GM13977 (cell line): Measurements from ENCODE around the gene CPAMD8.

Experiments
- DNase-seq: peaks from one replicate; pipeline ENCODE4 v3.0.0; 2012; ENCODE audit warnings: low spot score
- in situ Hi-C: fragments of 300-500 bp; cut with MboI; formaldehyde crosslinking; loops from one replicate; pipeline ENCODE4 v1.12.0; 2022; ENCODE audit warnings: low sequenced_read_pairs, low pct_unique_long_range_greater_than_20kb, mixed read lengths, inconsistent platforms; ENCODE audit not compliant: unreplicated experiment
- TF ChIP-seq, protein P1 (sequence below): IDR thresholded peaks from 2 replicates; pipeline ENCODE4 v1.5.1; 2012; ENCODE audit warnings: mild to moderate bottlenecking, control low read depth; ENCODE audit not compliant: insufficient read depth; ENCODE audit errors: extremely low read depth, missing control alignments

The CPAMD8 gene

DNA sequence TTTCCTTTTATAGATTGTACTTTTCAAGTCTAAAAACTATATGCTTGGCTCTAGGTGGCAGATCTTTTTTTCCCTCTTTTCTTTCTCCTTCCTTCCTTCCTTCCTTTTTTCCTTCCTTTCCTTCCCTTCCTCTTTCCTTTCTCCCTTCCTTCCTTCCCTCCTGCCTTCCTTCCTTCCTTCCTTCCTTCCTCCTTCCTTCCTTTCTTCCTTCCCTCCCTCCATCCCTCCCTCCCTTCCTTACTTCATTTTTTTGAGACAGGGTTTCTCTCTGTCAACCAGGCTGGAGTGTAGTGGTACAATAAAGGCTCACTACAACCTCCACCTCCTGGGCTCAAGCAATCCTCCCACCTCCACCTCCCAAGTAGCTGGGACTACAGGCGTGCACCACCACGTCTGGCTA, 89.7 kb downstream of the CPAMD8 start:
- DNase-seq, result no peak
- in situ Hi-C loops, result no loop called here
- TF ChIP-seq, protein P1, sequence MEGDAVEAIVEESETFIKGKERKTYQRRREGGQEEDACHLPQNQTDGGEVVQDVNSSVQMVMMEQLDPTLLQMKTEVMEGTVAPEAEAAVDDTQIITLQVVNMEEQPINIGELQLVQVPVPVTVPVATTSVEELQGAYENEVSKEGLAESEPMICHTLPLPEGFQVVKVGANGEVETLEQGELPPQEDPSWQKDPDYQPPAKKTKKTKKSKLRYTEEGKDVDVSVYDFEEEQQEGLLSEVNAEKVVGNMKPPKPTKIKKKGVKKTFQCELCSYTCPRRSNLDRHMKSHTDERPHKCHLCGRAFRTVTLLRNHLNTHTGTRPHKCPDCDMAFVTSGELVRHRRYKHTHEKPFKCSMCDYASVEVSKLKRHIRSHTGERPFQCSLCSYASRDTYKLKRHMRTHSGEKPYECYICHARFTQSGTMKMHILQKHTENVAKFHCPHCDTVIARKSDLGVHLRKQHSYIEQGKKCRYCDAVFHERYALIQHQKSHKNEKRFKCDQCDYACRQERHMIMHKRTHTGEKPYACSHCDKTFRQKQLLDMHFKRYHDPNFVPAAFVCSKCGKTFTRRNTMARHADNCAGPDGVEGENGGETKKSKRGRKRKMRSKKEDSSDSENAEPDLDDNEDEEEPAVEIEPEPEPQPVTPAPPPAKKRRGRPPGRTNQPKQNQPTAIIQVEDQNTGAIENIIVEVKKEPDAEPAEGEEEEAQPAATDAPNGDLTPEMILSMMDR, result no peak

DNA sequence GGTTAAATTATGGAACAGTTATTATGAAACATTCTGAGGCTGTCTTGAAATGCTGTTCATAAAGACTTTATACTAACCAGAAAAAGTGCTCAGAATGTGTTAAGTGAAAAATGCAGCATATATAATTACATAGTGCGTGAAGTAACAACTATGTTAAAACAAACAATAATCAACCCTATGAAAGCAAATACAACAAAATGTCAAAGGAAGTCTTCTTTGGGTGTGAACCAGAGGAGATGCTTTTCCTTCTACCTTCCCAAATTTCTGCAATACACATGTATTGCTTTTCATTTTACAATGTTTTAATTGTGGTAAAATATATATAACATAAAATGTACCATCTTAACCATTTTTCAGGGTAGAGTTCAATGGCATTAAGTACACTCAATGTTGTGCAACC, 92.1 kb downstream of the CPAMD8 start:
- in situ Hi-C loops, result no loop called here
- DNase-seq, result no peak
- TF ChIP-seq, protein P1, result no peak

- DNase-seq, result no peak
- TF ChIP-seq, protein P1, result no peak
- in situ Hi-C loops, result no loop called here
These were observed 95.3 kb downstream of the CPAMD8 start for GRCh38 chr19:16931306-16931705.

DNA sequence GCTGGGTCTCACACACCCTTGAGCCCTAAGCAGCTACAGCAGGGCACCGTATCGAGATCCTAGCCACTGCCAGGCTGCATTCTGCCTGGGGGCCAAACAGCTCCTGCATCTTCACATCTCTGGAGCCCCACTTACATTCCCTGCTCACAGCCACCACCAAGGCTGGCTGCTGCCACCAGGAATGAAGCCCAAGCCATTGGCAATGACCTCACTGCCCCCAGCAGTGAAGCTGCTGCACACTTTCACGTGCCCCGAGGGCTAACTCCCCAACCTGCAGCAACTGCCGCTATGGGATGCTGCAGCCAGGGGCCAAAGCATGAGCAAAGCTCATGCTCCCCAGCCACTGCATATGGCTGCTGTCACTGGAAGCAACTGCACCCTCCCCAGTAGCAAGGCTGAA, 95.9 kb downstream of the CPAMD8 start:
- in situ Hi-C loops, result no loop called here
- TF ChIP-seq, protein P1, result no peak
- no peak for DNase-seq

GRCh38 chr19:16928916-16929315, 97.7 kb downstream of the CPAMD8 start:
- in situ Hi-C loops, result no loop called here
- no peak for DNase-seq
- TF ChIP-seq, protein P1, result no peak

DNA sequence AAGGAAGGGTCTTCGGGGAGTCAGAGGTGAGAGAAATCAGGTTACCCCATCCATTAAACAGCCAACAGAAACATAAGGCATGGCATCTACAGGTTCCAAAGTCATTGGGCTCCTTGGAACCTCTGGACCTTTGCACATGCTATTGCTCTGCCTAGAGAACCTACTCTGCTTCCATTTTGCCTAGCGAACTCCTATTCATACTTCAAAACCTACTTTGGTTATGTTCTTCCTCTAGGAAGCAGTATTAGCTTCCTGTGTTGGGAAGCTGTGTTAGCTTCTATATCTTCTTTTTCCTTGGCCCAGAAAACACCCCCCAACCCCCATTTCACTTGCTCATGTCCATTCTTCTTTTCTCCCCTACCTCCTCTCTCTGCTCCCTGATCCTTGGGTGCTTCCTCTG, 98.3 kb downstream of the CPAMD8 start:
- in situ Hi-C loops, result no loop called here
- TF ChIP-seq, protein P1, result no peak
- no peak for DNase-seq

DNA sequence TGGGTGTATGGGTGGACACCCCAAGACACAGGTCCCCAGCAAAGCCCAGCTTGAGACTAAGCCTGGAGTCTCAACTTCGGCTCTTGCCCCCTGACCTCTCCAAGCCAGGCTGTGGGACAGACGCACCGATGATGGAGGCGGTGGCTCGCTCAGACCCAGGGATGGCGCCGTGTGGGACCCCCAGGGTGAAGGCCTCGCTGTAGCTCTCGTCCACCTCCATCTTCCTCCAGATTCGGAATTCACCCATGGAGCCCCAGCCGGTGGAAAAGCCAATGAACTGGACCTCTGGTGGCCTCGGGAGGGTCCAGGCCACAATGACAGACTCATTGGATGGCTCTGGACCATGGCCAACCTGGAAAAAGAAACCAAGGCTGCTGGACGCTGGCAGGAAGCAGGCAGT, 98.7 kb downstream of the CPAMD8 start:
- TF ChIP-seq, protein P1, result no peak
- no peak for DNase-seq
- in situ Hi-C loops, result no loop called here
